SIG-M5 treated with dmso at 0.1 percent for 504 hours (cell line): ENCODE data around the gene TTYH3.

Experiments used
- DNase-seq: peaks from one replicate; lab custom pipeline; 2025; ENCODE audit not compliant: unreplicated experiment; lab: John Stamatoyannopoulos, UW

Gene TTYH3

GRCh38 chr7:2634267-2635145, 2.7 kb downstream of the TTYH3 start:
- no peak for DNase-seq

GRCh38 chr7:2635148-2635668, 3.4 kb downstream of the TTYH3 start:
- no peak for DNase-seq

- DNase-seq = no peak
Measured at GRCh38 chr7:2635810-2636701, 4.3 kb downstream of the TTYH3 start.

- no peak for DNase-seq
Measured at GRCh38 chr7:2637066-2637471, 5.3 kb downstream of the TTYH3 start.

- DNase-seq = no peak
Measured at GRCh38 chr7:2637505-2638223, 5.9 kb downstream of the TTYH3 start.

GRCh38 chr7:2638224-2638991, 6.6 kb downstream of the TTYH3 start:
- no peak for DNase-seq

GRCh38 chr7:2639181-2639681, 7.4 kb downstream of the TTYH3 start:
- no peak for DNase-seq

- DNase-seq = no peak
Measured at GRCh38 chr7:2639695-2640481, 8.1 kb downstream of the TTYH3 start.

GRCh38 chr7:2640482-2640830, 8.7 kb downstream of the TTYH3 start:
- no peak for DNase-seq

GRCh38 chr7:2640846-2641316, 9.1 kb downstream of the TTYH3 start:
- DNase-seq = no peak

GRCh38 chr7:2641406-2642393, 9.9 kb downstream of the TTYH3 start:
- DNase-seq = no peak

GRCh38 chr7:2643386-2644219, 11.8 kb downstream of the TTYH3 start:
- no peak for DNase-seq

GRCh38 chr7:2644220-2644561, 12.4 kb downstream of the TTYH3 start:
- no peak for DNase-seq

- DNase-seq = no peak
Measured at GRCh38 chr7:2644562-2645273, 12.9 kb downstream of the TTYH3 start.

GRCh38 chr7:2645274-2645868, 13.6 kb downstream of the TTYH3 start:
- peak; percentile 72 for DNase-seq

GRCh38 chr7:2646336-2646679, 14.5 kb downstream of the TTYH3 start:
- DNase-seq = no peak
